Measurements from ENCODE around the gene ART3. TPM values are rescaled to one million over a fixed set of nuclear protein-coding genes. Genes with fewer than 3 reads are reported as not detected.

Gene ART3
- total RNA-seq, 1 experiment from 2014 or later: not detected

DNA sequence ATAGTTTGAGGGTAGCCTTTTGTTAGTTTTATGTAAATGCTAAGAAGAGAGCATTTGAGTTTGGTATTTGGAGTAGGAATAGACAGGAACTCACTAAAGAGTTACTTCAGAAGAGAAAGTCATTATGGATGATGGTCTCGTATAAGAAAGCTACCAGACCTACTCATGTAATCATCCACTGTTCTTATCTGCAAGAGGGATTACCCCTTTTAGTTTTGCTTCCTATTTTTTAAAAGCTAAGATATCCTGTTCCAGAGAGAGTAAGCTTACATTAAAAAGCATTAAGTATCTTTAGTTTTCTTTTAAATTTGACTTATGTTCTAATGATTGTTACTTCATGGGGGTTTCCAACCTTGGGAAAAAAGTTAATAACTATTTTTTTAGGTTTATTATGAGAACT lies 12.5 kb upstream of the ART3 start:
- DNase-seq (ENCODE audit: low spot score): no peak
- in situ Hi-C loops (cut with HindIII; ENCODE audit: low sequenced_read_pairs): no loop called here

DNA sequence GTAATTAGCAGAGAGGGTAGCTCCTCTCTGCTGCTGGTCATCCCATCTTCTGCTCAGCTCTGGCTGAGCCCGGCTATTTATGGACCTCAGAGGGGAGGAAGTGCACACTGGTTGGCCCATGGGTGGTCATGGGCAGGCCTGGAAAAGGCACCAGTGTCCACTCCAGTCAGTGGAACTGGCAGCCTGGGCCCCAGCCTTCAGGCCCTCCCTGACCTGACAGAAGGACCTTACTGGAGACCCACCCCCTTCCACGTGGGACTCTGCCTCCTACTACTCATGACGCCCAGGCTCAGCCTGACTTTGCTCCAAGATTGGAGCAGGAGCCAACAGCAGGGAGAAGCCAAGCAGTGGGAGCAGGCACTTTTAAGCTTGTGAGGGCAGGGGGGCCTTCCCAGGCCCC lies 8.0 kb upstream of the ART3 start:
- in situ Hi-C loops (cut with HindIII; ENCODE audit: low sequenced_read_pairs): no loop called here
- DNase-seq (ENCODE audit: low spot score): no peak

DNA sequence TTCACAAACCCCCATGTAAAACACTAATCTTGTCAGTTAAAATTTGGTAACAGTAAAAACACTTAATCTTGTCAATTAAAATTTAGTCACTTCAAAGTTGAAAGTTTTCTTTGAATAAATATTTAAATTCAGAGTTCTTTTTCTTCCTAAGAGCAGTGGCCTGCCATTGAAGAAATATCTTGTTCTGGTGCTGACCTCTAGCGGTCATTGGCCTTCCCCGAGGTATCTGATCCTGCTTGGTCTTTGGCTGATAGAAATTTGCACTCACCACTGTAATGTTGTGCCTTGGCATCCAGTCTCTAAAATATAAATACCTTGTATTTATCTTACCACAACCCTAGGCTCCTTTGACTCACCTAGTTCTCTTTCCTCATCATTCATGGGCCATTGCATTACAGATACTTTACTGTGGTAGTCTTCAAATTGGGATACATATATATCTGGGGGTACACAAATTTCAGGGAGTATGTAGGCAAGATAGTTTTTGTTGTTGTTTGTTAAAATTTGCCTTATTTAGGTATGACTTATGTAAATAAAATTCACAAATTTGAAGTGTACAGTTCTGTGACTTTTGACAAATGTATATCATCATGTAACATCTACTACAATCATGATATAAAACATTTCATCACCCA lies 6.7 kb upstream of the ART3 start:
- in situ Hi-C loops (cut with HindIII; ENCODE audit: low sequenced_read_pairs): no loop called here

DNA sequence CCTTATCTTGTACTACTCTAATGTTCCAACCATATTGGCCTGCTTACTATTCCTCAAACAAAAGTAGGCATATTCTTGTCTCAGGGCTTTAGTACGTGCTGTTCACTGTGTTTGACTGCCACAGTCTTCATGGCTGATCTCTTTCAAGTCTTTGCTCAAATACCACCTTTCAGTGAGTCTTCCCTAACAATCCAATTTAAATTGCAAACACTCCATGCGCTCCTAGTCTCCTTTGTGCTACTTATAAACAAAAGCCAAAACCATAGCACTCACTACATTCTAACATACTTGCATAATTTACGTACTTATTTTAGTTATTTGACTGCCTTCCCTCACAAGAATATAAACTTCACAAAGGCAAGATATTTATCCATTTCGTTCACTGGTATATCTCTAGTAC lies 1.7 kb upstream of the ART3 start:
- no peak for DNase-seq (ENCODE audit: low spot score)
- in situ Hi-C loops (cut with HindIII; ENCODE audit: low sequenced_read_pairs): no loop called here

More for the DNA sequence above, 6.7 kb upstream of the ART3 start:
- DNase-seq (ENCODE audit: low spot score): peak; percentile 74

DNA sequence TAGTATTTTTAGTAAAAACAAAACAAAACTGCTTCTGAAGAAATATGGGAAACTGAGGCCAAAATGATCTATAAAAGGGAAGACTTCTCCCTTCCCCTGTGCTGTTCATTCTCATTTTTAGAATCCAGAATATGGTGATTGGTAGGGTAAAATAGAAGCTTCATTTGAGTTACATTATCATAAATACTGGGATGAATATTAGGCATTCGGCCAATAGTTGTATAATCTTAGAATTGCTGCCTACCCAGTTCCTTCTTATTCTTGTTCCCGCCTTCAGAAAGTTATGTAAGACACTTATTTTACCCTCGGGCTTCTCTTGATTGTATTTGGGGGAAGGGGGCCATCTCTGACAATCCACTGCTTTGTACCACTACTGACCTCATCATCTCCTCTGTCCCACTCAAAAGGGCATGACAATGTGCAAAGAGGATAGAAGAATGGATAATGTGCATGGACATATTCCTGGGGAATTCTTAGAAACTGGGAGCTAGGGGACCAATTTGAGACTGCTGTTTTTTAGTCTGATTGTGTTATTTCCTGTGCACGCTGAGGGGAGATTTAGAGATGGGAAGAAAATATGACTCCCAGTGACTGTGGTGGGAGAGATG lies 588 bp downstream of the ART3 start:
- peak; percentile 36 for DNase-seq (ENCODE audit: low spot score)
- in situ Hi-C loops (cut with HindIII; ENCODE audit: low sequenced_read_pairs): no loop called here

DNA sequence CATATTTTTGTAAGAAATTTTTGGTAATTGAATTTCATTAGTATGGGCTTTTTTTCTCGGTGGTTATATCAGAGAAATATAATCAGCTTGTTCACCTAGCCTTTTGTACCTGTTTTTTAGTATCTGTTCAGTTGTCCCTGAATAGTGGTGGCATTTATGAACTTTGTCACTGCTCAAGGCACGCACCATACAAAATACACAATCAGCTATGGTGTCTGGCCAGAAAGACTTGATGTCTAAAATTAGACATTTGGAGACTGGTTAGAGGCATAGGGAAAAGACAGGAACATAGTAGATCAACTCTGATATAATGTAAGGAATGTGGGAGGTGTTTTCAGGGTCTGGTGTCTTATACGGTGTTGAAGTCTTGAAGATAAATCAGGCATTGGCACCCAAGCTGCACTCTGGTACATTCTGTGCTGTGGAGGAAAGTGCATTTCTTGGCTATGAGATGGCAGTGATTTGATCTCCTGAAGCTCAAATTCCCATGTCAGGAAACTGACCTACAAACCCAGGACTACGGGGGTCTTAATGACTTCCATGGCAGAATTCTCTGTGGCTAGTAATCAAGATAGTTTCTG lies 3.6 kb downstream of the ART3 start:
- no peak for DNase-seq (ENCODE audit: low spot score)
- in situ Hi-C loops (cut with HindIII; ENCODE audit: low sequenced_read_pairs): no loop called here

DNA sequence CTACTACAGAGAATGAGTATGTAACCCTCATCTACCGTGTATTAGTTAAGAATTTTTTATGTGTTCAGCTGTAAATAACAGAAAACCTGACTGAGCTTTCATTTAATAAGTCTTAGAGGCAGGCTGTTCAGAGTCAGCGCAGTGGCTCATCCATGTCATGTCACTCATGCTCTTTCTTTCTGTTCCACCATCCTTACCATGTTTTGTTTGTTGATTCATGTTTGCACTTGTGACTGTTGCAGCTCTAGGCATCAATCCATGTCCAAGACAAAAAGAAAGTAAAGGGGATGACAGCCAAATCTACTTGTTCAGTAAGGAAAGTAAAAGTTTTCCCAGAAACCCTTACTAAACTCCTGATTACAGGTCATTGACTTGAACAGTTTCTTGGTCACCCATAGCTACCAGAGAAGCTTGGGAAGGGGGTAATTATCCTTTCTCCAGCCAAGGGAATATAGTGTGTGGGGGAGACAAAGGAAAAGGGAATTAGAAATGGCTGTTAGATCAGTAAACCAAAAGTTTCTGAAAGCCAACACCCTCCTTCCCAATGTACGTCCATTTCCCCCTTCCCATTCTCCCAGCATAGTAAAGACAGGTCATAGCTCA lies 9.0 kb downstream of the ART3 start:
- in situ Hi-C loops (cut with HindIII; ENCODE audit: low sequenced_read_pairs): no loop called here
- DNase-seq (ENCODE audit: low spot score): no peak

DNA sequence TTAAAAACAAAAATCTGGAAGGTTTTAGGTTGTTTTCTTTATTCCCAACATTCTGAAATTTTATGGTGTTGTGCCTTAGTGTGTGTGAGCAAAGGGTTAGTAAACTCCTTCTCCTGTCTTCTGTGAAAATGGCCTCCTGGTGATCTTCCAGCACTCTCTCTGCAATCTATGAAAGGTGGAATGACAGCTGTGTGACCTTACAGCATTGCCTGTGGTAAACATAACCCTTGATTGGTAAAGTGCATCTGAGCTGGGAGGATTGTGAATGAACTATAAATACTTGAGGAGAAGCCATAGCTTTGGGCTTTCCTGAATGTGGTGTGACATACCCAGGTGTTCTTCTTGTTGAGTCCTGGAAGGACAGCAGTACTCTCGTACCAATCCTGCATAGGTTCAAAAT lies 10.0 kb downstream of the ART3 start:
- no peak for DNase-seq (ENCODE audit: low spot score)
- in situ Hi-C loops (cut with HindIII; ENCODE audit: low sequenced_read_pairs): no loop called here

DNA sequence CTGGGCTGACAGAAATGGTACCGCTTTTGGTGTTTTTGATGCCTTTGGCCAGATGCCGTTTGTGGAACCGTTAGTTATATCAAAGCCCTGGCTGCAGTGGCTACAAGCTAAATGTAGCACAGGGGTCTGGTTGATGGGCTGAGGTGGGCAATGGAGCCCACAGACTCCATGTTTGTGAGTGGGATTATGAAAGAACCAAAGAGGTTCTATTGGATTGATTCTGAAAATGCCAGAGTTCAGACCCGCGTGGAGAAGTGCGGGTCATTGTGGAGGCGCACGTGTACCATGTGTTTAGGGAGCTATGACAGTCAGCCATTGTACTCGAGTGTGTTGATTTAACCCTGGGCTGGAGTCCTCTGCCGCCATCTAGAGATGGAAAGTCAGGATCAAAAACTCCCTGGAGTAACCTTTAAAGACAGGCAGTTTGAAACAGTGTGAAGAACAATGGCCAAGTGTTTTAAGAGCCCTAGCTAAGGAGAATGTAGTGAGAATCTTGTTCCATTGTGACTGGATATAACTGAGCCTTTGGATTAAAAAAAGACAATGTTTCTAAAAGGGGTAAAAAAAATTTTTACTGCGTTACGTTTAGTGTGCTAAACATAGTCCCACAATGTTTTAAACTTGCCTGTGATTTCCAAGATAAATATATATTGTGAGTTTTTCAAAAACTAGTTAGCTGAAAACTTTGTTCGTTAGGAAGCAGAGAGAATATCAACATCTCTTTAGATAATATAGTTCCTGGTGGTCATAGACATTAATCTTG lies 12.7 kb downstream of the ART3 start:
- peak; percentile 82 for DNase-seq (ENCODE audit: low spot score)
- in situ Hi-C loops (cut with HindIII; ENCODE audit: low sequenced_read_pairs): no loop called here

DNA sequence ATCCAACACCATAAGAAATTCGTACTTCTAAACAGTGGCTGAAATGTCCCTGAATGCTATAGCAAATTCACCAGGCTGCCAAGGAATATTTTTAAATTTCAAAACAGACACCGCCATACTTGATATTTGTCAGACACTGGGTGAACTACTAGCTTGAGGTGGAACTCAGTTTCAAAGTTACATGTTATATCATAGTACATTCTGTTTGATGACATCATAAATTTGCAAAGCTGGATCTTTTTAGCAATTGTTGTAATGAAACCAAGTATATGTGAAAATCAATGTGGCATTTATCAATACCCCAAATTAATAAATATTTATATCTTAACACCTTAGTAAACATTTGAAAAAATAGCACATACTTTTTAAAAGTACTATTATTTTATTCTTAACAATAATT lies 14.2 kb downstream of the ART3 start:
- in situ Hi-C loops (cut with HindIII; ENCODE audit: low sequenced_read_pairs): no loop called here
- DNase-seq (ENCODE audit: low spot score): no peak

DNA sequence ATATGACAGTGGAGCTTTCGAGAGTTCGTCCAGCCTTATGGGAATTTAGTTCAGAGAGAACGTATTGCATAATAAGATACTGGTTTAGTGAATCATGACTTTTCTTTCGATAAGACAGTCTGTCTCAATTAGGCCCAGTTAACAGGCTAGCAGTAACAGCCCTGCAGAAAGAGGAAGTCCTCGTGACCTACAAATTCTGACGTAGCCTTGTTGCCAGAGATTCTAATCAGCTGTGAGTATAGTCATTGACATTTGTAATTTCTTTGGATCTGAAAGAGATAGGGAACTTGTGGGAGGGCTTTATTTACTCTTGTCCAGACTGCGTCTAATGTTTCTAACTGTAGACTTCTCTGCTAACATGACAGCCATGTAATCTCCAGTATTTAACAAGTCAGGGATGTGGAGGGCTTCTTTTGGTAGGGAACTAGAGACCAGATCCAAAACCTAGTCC lies 15.8 kb downstream of the ART3 start:
- DNase-seq (ENCODE audit: low spot score): no peak
- in situ Hi-C loops (cut with HindIII; ENCODE audit: low sequenced_read_pairs): no loop called here

DNA sequence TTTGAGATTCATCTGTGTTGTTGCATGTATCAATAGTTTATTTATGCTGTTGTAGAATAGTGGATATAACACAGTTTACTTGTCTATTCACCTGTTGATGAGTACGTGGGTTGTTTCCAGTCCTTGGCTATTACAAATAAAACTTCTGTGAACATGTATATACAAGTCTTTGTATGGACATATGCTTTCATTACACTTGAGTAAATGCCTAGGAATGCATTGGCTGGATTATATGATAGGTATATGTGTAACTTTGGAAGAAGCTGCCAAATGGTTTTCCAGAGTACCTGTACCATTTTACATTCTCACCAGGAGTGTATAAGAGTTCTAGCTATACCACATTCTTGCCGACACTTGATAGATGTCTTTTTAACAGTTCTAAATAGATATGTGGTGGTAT lies 16.5 kb downstream of the ART3 start:
- in situ Hi-C loops (cut with HindIII; ENCODE audit: low sequenced_read_pairs): no loop called here
- no peak for DNase-seq (ENCODE audit: low spot score)

DNA sequence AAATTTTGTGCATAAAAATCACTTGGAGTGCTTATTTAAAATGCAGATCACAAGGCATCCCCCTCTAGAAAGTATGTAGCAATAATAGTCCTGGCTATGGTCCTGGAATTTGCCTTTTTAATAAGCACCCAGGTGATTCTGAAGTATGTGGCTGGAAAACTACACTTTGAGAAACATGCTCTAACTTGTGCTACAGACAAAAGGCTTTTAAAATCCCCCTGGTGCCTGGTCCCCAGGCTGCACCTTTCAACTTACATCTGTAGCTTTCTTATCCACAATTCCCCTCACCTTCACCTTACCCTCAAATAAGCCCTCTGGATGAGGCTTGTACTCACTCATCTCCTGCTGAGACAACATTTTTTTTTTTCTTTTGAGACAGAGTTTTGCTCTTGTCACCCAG lies 21.1 kb downstream of the ART3 start:
- no peak for DNase-seq (ENCODE audit: low spot score)
- in situ Hi-C loops (cut with HindIII; ENCODE audit: low sequenced_read_pairs): no loop called here

DNA sequence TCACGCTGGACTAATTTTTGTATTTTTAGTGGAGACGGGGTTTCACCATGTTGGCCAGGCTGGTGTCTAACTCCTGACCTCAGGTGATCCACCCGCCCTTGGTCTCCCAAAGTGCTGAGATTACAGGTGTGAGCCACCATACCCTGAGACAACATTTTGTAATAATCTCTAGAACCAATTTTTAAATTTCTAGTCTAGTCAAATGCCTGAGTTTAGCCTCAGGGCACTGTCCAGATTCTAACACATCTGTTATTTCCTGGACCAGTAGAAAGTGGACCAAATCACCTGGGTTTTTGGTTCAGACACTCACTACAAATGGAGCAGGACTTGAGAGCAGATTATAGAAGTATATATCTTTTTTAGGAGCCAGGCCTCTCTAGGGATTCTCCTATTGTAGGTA lies 21.6 kb downstream of the ART3 start:
- in situ Hi-C loops (cut with HindIII; ENCODE audit: low sequenced_read_pairs): no loop called here
- no peak for DNase-seq (ENCODE audit: low spot score)

DNA sequence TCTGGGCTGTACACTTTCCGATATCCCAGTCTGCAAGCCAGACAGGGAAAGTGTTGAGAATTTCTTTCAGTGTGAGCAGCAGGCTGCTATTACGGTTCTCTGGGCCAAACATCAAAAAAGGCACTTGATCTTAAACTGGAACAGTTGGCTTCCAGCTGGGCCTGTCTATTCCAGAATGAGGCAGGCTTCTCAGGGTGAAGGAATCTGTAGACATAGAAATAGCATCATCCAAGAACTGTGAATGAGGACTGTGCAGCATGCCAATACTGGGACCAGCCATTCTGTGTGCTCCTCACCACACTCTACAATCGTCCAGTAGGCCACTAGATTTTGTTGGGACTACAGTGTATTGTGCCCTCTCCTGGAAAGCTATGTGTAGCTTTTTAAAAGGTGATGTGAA lies 31.1 kb downstream of the ART3 start:
- in situ Hi-C loops (cut with HindIII; ENCODE audit: low sequenced_read_pairs): no loop called here
- DNase-seq (ENCODE audit: low spot score): peak; percentile 51

DNA sequence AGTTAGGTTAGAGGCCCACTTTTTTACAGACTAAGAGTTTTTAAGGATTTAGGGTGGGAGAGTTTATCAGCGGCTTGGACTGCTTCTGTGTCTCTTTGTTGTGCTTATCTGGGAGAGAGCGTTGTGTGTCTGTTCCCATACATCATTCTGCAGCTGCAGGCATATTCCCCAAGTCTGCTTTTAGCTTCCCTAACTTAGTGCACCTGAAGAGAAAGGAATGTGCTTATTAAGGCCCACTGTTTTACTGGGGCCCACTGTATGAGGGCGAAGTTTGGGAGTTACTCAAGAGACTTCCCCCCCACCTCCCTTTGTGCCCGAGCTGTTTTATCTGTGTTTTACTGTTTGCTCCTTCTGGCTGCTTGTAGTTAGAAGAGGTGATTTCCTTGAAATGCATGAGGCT lies 31.9 kb downstream of the ART3 start:
- in situ Hi-C loops (cut with HindIII; ENCODE audit: low sequenced_read_pairs): no loop called here
- no peak for DNase-seq (ENCODE audit: low spot score)

DNA sequence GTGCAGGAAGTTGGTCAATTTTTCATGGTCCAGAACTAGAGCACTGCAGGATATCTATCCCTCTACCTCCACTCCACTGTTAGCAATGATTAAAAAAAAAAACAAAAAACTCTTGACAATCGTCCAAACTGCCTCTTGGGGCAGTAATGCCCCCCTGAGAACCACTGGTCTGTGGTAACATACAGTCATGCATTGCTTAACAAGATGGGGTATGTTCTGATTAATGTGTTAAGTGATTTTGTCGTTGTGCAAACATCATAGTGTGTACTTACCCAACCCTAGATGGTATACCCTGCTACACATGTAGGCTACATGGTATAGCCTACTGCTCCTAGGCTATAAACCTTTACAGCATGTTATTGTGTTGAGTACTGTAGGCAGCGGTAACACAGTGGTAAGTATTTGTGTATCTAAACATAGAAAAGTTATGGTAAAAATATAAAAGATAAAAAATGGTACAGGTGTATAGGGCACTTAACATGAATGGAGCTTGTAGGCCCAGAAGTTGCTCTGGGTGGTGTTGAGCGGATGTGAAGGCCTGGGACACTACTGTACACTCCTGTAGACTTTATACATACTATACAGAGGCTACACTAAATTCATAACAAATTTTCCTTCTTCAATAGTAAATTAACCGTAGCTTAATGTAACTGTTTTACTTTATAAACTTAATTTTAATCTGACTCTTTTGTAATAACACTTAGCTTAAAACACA lies 34.1 kb downstream of the ART3 start:
- in situ Hi-C loops (cut with HindIII; ENCODE audit: low sequenced_read_pairs): no loop called here
- no peak for DNase-seq (ENCODE audit: low spot score)

DNA sequence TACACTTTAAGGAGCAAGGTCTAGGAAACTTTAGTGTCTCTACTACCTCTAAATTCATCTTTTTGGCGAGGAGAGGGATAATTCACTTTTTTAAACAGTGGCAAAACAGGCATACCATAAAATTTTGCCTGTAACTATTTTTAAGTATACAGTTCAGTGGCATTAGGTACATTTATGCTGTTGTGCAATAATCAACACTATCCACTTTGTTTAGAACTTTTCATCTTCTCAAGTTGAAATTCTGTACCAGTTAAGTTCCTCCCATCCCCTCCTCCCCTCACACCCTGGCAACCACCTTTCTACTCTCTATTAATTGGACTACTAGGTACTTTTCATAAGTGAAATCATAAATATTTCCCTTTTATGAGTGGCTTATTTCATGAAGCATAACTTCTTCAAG lies 42.3 kb downstream of the ART3 start:
- no peak for DNase-seq (ENCODE audit: low spot score)
- in situ Hi-C loops (cut with HindIII; ENCODE audit: low sequenced_read_pairs): no loop called here

DNA sequence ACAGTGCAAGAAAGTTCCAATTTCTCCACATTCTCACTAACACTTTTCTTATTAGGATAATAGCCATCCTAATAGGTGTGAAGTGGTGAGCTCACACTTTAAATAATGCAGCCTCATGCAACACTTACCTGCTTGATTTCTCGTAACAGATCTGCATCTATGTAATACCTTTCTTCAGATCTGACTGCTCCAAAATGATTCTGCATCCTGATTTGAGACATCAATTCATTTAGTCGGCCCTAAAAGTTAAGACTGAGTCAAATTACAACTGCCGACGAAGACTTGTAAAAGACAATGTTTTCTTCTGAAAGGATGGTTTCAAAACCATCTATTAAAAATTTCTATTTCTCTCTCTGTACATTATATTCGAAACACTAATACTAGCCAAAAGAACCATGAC lies 43.0 kb downstream of the ART3 start:
- no peak for DNase-seq (ENCODE audit: low spot score)
- in situ Hi-C loops (cut with HindIII; ENCODE audit: low sequenced_read_pairs): no loop called here
